Neural cell (in vitro differentiated cells): ENCODE results near the gene PRKAG2. TPM values are rescaled to one million over a fixed set of nuclear protein-coding genes. Genes with fewer than 3 reads are reported as not detected.

ENCODE experiments used
- H2AFZ ChIP-seq: fragments of 200-600, 300-800 bp; sonication (generic), shearing (Covaris generic); 2 replicates; pipeline ENCODE4 v1.6.0; 2014; ENCODE audit warnings: low read depth, mild to moderate bottlenecking, antibody characterized with exemption, low read length, moderate library complexity
- H3F3A ChIP-seq: fragments of 200-600 bp; shearing (Covaris generic); 2 replicates; pipeline ENCODE4 v1.6.1; 2016; ENCODE audit warnings: mild to moderate bottlenecking, moderate library complexity, mixed read lengths, antibody characterized with exemption, low read length; ENCODE audit not compliant: insufficient read depth, poor library complexity, severe bottlenecking
- H3K27ac ChIP-seq: fragments of 200-600, 300-800 bp; sonication (generic), shearing (Covaris generic); 2 replicates; pipeline ENCODE4 v1.5.1; 2014; ENCODE audit warnings: mild to moderate bottlenecking, low read length, moderate library complexity
- H3K27me3 ChIP-seq: fragments of 300-800, 200-600 bp; sonication (generic), shearing (Covaris generic); 2 replicates; pipeline ENCODE4 v1.6.0; 2014; ENCODE audit warnings: mild to moderate bottlenecking, low read depth, low read length, moderate library complexity; ENCODE audit not compliant: insufficient read depth
- H3K36me3 ChIP-seq: fragments of 300-800, 200-600 bp; sonication (generic), shearing (Covaris generic); 2 replicates; pipeline ENCODE4 v1.5.1; 2014; ENCODE audit warnings: mild to moderate bottlenecking, antibody characterized with exemption, low read length, moderate library complexity; ENCODE audit not compliant: insufficient read depth
- H3K4me2 ChIP-seq: fragments of 300-800, 200-600 bp; sonication (generic), shearing (Covaris generic); 2 replicates; pipeline ENCODE4 v1.6.0; 2014; ENCODE audit warnings: mild to moderate bottlenecking, low read length
- H3K4me3 ChIP-seq: fragments of 300-800, 200-600 bp; sonication (generic), shearing (Covaris generic); 2 replicates; pipeline ENCODE4 v1.5.1; 2014; ENCODE audit warnings: mild to moderate bottlenecking, low read length, moderate library complexity
- H3K79me2 ChIP-seq: fragments of 200-600 bp; shearing (Covaris generic); replicated peaks from 2 replicates; pipeline ENCODE4 v1.6.0; 2014; ENCODE audit warnings: mild to moderate bottlenecking, low read length, moderate library complexity; ENCODE audit not compliant: insufficient read depth
- H3K9ac ChIP-seq: fragments of 300-800, 200-600 bp; sonication (generic), shearing (Covaris generic); 2 replicates; pipeline ENCODE4 v1.6.1; 2016; ENCODE audit warnings: mild to moderate bottlenecking, low read length, mixed read lengths
- H3K9me2 ChIP-seq: fragments of 200-600 bp; shearing (Covaris generic); 2 replicates; pipeline ENCODE4 v1.6.1; 2016; ENCODE audit warnings: mild to moderate bottlenecking, low read length, mixed read lengths; ENCODE audit not compliant: insufficient read depth
- H3K9me3 ChIP-seq: fragments of 200-600, 300-800 bp; sonication (generic), shearing (Covaris generic); 2 replicates; pipeline ENCODE4 v1.6.1; 2016; ENCODE audit warnings: mild to moderate bottlenecking, mixed run types, low read length, moderate library complexity, mixed read lengths
- H4K20me1 ChIP-seq: fragments of 200-600 bp; shearing (Covaris generic); 2 replicates; pipeline ENCODE4 v1.6.1; 2016; ENCODE audit warnings: mild to moderate bottlenecking, mixed run types; ENCODE audit not compliant: insufficient read depth
- EP300 ChIP-seq: fragments of 450-650 bp; conservative IDR thresholded peaks from 2 replicates; pipeline ENCODE4 v1.6.1; 2014; ENCODE audit warnings: antibody characterized with exemption, mild to moderate bottlenecking, moderate library complexity; ENCODE audit not compliant: poor library complexity, severe bottlenecking
- EZH2 ChIP-seq: fragments of 200-600, 300-800 bp; shearing (Covaris generic), sonication (generic); IDR thresholded peaks from 2 replicates; pipeline ENCODE4 v1.6.1; 2014; ENCODE audit warnings: antibody characterized with exemption, low read length, borderline replicate concordance, mild to moderate bottlenecking; ENCODE audit not compliant: insufficient read depth, poor library complexity, severe bottlenecking
- MXI1 ChIP-seq: fragments of 450-650 bp; conservative IDR thresholded peaks from 2 replicates; pipeline ENCODE4 v1.6.1; 2014; ENCODE audit warnings: antibody characterized with exemption, mild to moderate bottlenecking; ENCODE audit not compliant: poor library complexity, severe bottlenecking
- POLR2AphosphoS5 ChIP-seq: IDR thresholded peaks from 2 replicates; pipeline ENCODE4 v1.6.1; 2012
- RAD21 ChIP-seq: fragments of 450-650 bp; conservative IDR thresholded peaks from 2 replicates; pipeline ENCODE4 v1.6.1; 2014; ENCODE audit warnings: antibody characterized with exemption, mild to moderate bottlenecking, moderate library complexity
- SMC3 ChIP-seq: fragments of 450-650 bp; conservative IDR thresholded peaks from 2 replicates; pipeline ENCODE4 v1.6.1; 2014; ENCODE audit warnings: antibody characterized with exemption, mild to moderate bottlenecking, moderate library complexity; ENCODE audit not compliant: poor library complexity
- TAF1 ChIP-seq: IDR thresholded peaks from 2 replicates; pipeline ENCODE4 v1.6.1; 2012; ENCODE audit warnings: low read depth
- polyA plus RNA-seq: library from polyadenylated mRNA; depleted of rRNA; stranded (reverse); fragments of >200 nt; gene quantifications from 2 replicates; pipeline ENCODE4 v1.2.3, GENCODE V29; 2014
- TF ChIP-seq, protein P1 (sequence below): IDR thresholded peaks from 2 replicates; pipeline ENCODE4 v1.6.1; 2012; ENCODE audit warnings: borderline replicate concordance
- TF ChIP-seq, protein P2 (sequence below): fragments of 450-650 bp; IDR thresholded peaks from 2 replicates; pipeline ENCODE4 v1.5.1; 2014; ENCODE audit warnings: antibody characterized with exemption, mild to moderate bottlenecking, moderate library complexity; ENCODE audit not compliant: poor library complexity, severe bottlenecking

Gene PRKAG2
- polyA plus RNA-seq, 1 donor from 2014 or later = 22.9 TPM

DNA sequence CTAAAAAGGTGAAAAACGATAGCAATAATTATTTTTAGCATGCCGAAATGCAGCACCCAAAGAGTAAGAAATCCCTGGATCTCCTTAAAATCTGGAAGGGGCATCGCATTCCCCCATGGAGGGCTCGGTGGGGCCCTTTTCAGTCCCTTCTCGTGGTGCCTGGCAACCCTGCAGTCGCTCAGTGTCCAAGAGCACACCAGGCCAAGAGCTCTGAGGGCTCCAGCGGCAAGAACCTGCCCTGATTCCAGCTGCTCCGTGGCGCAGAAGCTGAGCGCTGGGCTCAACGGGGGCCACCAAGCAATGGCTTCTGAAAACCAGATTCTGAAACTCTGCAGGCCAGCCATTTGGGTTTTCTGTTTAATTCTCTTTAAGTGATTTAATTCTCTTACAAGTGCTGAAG is 131.2 kb downstream of the PRKAG2 start:
- Histone ChIP-seq H3K9me3 (no peaks in the 10 kb centered on the region), H3F3A (no peaks in the 10 kb centered on the region), H3K4me2 (no peak overlapping the region), H3K9me2 (no peaks in the 10 kb centered on the region), H3K36me3 (no peaks in the 10 kb centered on the region), H2AFZ (no peak overlapping the region), H3K4me3 (no peak overlapping the region), H3K27me3 (no peaks in the 10 kb centered on the region), H3K9ac (no peak overlapping the region), H3K79me2 (no peaks in the 10 kb centered on the region), H4K20me1 (no peaks in the 10 kb centered on the region), H3K27ac (no peak overlapping the region)
- TF ChIP-seq TAF1 (no peak), POLR2AphosphoS5 (no peak), MXI1 (no peak), EP300 (no peak), RAD21 (no peak), SMC3 (no peak), EZH2 (no peak)
- TF ChIP-seq, protein P1, sequence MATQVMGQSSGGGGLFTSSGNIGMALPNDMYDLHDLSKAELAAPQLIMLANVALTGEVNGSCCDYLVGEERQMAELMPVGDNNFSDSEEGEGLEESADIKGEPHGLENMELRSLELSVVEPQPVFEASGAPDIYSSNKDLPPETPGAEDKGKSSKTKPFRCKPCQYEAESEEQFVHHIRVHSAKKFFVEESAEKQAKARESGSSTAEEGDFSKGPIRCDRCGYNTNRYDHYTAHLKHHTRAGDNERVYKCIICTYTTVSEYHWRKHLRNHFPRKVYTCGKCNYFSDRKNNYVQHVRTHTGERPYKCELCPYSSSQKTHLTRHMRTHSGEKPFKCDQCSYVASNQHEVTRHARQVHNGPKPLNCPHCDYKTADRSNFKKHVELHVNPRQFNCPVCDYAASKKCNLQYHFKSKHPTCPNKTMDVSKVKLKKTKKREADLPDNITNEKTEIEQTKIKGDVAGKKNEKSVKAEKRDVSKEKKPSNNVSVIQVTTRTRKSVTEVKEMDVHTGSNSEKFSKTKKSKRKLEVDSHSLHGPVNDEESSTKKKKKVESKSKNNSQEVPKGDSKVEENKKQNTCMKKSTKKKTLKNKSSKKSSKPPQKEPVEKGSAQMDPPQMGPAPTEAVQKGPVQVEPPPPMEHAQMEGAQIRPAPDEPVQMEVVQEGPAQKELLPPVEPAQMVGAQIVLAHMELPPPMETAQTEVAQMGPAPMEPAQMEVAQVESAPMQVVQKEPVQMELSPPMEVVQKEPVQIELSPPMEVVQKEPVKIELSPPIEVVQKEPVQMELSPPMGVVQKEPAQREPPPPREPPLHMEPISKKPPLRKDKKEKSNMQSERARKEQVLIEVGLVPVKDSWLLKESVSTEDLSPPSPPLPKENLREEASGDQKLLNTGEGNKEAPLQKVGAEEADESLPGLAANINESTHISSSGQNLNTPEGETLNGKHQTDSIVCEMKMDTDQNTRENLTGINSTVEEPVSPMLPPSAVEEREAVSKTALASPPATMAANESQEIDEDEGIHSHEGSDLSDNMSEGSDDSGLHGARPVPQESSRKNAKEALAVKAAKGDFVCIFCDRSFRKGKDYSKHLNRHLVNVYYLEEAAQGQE = no peak
- TF ChIP-seq, protein P2, sequence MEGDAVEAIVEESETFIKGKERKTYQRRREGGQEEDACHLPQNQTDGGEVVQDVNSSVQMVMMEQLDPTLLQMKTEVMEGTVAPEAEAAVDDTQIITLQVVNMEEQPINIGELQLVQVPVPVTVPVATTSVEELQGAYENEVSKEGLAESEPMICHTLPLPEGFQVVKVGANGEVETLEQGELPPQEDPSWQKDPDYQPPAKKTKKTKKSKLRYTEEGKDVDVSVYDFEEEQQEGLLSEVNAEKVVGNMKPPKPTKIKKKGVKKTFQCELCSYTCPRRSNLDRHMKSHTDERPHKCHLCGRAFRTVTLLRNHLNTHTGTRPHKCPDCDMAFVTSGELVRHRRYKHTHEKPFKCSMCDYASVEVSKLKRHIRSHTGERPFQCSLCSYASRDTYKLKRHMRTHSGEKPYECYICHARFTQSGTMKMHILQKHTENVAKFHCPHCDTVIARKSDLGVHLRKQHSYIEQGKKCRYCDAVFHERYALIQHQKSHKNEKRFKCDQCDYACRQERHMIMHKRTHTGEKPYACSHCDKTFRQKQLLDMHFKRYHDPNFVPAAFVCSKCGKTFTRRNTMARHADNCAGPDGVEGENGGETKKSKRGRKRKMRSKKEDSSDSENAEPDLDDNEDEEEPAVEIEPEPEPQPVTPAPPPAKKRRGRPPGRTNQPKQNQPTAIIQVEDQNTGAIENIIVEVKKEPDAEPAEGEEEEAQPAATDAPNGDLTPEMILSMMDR = no peak

DNA sequence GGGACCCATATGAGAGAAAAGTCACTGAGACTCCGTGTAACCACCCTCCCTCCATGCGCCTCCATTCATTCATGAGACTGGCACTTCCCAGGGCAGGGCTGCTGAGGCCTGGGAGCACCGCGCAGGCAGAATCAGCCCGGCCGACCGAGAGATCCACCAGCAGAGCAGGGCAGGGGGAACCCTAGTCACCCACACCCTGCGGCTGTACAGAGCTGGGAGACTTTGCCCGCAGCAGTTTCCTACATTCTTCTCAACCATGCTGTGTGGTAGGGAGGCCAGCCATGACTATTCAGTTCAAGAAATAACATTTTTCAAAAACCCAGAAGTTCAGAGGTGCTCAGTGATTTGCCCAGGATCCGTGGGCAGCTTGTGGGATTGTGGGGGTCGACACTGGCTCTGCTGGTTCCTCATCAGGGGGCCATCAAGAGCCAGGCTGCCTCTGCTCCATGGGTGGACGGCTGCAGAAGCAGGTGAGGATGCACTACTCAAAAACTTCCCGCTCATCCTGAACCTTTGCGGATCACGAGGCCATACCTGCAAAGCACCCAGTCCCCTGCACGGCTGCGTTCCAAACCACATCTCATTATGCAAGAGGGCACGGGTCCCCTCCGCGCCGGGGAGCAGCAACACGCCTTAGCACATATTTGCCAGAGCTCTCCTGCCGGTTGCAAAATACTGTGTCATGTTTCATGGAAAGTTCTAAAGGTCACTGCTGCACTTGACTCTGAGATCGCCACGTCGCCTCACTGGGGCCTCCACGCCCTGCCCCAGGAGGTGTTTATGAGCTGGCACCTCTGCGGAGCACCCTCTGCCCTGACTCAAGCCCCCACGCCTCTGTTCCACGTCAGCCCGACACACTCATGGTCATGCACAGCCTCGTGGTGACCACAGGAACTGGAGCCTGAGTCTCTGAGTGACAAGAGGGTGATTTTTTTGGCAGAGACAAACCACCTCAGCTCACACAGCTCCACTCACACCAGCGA is 132.0 kb downstream of the PRKAG2 start:
- no peaks in the 10 kb centered on the region for H3F3A ChIP-seq
- TF ChIP-seq TAF1 (no peak), SMC3 (no peak), RAD21 (no peak), MXI1 (no peak), POLR2AphosphoS5 (no peak), EZH2 (no peak), EP300 (no peak)
- TF ChIP-seq, protein P1 = no peak
- TF ChIP-seq, protein P2 = no peak
- no peaks in the 10 kb centered on the region for H3K27me3 ChIP-seq
- H3K4me2 ChIP-seq = no peak overlapping the region
- H3K9me3 ChIP-seq = no peaks in the 10 kb centered on the region
- H3K79me2 ChIP-seq = no peaks in the 10 kb centered on the region
- no peak overlapping the region for H3K27ac ChIP-seq
- H4K20me1 ChIP-seq = no peaks in the 10 kb centered on the region
- no peaks in the 10 kb centered on the region for H3K9me2 ChIP-seq
- H2AFZ ChIP-seq = no peak overlapping the region
- no peak overlapping the region for H3K9ac ChIP-seq
- no peaks in the 10 kb centered on the region for H3K36me3 ChIP-seq
- H3K4me3 ChIP-seq = no peak overlapping the region
